CD4-positive, alpha-beta T cell (primary cell): ENCODE data around the gene PPP1R12B. TPM values are rescaled to one million over a fixed set of nuclear protein-coding genes. Genes with fewer than 3 reads are reported as not detected.

Source experiments
- ATAC-seq: fragments of 200-7000 bp; cut with Tn5 transposase; one replicate; pipeline ENCODE4 v1.10.0; 2022; ENCODE audit warnings: mild to moderate bottlenecking; ENCODE audit not compliant: poor library complexity
- CTCF ChIA-PET: fragments of 350-600 bp; sonication (Branson Sonifier 250); formaldehyde crosslinking; loops from one replicate; lab custom pipeline; 2021; ENCODE audit warnings: antibody characterized with exemption, inconsistent platforms; lab: Charles Lee
- POLR2A ChIA-PET: fragments of 350-600 bp; sonication (Branson Sonifier 250); formaldehyde crosslinking; loops from one replicate; lab custom pipeline; 2021; ENCODE audit warnings: antibody characterized with exemption, inconsistent platforms; lab: Charles Lee
- DNase-seq, 14 experiments: peaks; one replicate each; pipeline ENCODE4 v3.0.0-alpha.2; 2013 to 2020; ENCODE audit warnings: mixed read lengths in 2 of 14
- H3K27ac ChIP-seq, 2 donors: one replicate each; pipeline versions ENCODE4 v1.5.1 to v1.7.0; 2013; ENCODE audit warnings: low read length in 2 of 2, low read depth in 1 of 2, mild to moderate bottlenecking in 1 of 2
- H3K27me3 ChIP-seq, 2 experiments: 1 replicate in 1 of 2; 2 replicates in 1 of 2; pipeline versions ENCODE4 v1.6.1 to v1.7.0; 2013; ENCODE audit warnings: low read length in 2 of 2, control low read depth in 1 of 2, mild to moderate bottlenecking in 1 of 2, moderate library complexity in 1 of 2; ENCODE audit not compliant: insufficient read depth in 2 of 2, control insufficient read depth in 1 of 2
- H3K36me3 ChIP-seq: one replicate; pipeline ENCODE4 v1.6.1; 2013; ENCODE audit warnings: low read length, control low read depth; ENCODE audit not compliant: insufficient read depth
- H3K4me1 ChIP-seq: one replicate; pipeline ENCODE4 v1.6.1; 2013; ENCODE audit warnings: low read length, control low read depth; ENCODE audit not compliant: insufficient read depth
- H3K4me3 ChIP-seq: one replicate; pipeline ENCODE4 v1.5.1; 2013; ENCODE audit warnings: mild to moderate bottlenecking, low read length, moderate library complexity
- H3K9me3 ChIP-seq, 2 experiments: 1 replicate in 1 of 2; 2 replicates in 1 of 2; pipeline versions ENCODE4 v1.6.1 to v1.7.0; 2013; ENCODE audit warnings: low read length in 2 of 2, mild to moderate bottlenecking in 2 of 2, control low read depth in 1 of 2, moderate library complexity in 1 of 2; ENCODE audit not compliant: control insufficient read depth in 1 of 2, insufficient read depth in 1 of 2
- H3K27ac Mint-ChIP-seq: one replicate; pipeline ENCODE4 v1.8.0; 2020; ENCODE audit warnings: mixed read lengths
- H3K27me3 Mint-ChIP-seq: one replicate; pipeline ENCODE4 v1.8.0; 2021; ENCODE audit warnings: mixed read lengths
- H3K36me3 Mint-ChIP-seq: one replicate; pipeline ENCODE4 v1.8.0; 2021; ENCODE audit warnings: low read depth, mixed read lengths
- H3K4me1 Mint-ChIP-seq: one replicate; pipeline ENCODE4 v1.8.0; 2021; ENCODE audit warnings: low read depth, mixed read lengths
- H3K4me3 Mint-ChIP-seq: one replicate; pipeline ENCODE4 v1.8.0; 2020; ENCODE audit warnings: mild to moderate bottlenecking, mixed read lengths
- H3K9me3 Mint-ChIP-seq: one replicate; pipeline ENCODE4 v1.8.0; 2020; ENCODE audit warnings: mixed read lengths
- intact Hi-C, 2 experiments: fragments of 100-400 bp; cut with DNase I in 1 of 2; cut with micrococcal nuclease in 1 of 2; formaldehyde crosslinking; loops; one replicate each; pipeline versions ENCODE4 v1.15.1 to v1.9.0; 2023 to 2025; cut with DNase I, micrococcal nuclease
- total RNA-seq, 174 experiments: library from RNA in 2 of 174; stranded (reverse) in 2 of 174; gene quantifications; one replicate each; pipeline ENCODE4 v1.2.3 and lab custom pipeline; 2021 to 2026
- TF ChIP-seq, protein P1 (sequence below): fragments of 200-600 bp; IDR thresholded peaks from one replicate; pipeline ENCODE4 v1.8.0; 2022; ENCODE audit warnings: antibody characterized with exemption, mild to moderate bottlenecking

Gene PPP1R12B
- total RNA-seq, 2 experiments from 2014 or later = 15.0 to 15.3 TPM

DNA sequence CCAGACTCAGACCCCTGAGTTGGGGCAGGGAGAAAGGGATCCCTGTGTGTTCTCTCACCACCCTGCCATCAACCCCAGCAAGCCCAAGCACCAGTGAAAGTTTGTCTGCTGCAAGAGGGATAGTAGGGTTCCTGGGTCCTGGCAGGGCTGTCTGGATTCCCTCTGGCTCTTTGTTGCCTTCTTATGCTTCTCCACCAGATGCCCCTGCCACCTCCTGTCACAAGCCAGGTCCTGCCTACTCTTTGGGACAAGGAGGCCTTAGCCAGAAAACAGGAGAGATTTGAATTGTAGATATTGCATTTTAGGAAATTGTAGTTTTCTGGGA lies 28.5 kb upstream of the PPP1R12B start:
- H3K4me1 Mint-ChIP-seq = no peaks in the 10 kb centered on the region
- intact Hi-C loops = no loop called here
- POLR2A ChIA-PET = no interaction called here

DNA sequence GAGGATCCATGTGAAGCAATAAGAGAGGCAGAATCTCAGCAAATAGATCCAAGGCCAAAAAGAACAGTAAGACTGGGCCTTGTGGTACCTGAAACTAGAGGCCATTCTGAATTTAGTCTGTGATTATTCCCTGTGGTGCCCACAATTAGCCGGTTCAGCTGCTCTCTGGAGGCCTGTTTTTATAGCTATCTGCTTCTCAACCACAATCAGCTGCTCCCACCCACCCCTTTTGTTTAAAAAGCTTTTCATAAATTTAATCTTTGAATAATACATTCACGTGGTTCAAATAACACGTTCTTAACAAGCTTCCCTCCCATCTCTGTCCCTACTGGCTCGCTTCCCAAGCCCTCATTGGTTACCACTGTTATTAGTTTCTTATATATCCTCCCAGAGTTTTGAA lies 24.8 kb upstream of the PPP1R12B start:
- no peak for ATAC-seq
- H3K36me3 Mint-ChIP-seq = no peaks in the 10 kb centered on the region
- H3K9me3 Mint-ChIP-seq = no peaks in the 10 kb centered on the region
- TF ChIP-seq, protein P1, sequence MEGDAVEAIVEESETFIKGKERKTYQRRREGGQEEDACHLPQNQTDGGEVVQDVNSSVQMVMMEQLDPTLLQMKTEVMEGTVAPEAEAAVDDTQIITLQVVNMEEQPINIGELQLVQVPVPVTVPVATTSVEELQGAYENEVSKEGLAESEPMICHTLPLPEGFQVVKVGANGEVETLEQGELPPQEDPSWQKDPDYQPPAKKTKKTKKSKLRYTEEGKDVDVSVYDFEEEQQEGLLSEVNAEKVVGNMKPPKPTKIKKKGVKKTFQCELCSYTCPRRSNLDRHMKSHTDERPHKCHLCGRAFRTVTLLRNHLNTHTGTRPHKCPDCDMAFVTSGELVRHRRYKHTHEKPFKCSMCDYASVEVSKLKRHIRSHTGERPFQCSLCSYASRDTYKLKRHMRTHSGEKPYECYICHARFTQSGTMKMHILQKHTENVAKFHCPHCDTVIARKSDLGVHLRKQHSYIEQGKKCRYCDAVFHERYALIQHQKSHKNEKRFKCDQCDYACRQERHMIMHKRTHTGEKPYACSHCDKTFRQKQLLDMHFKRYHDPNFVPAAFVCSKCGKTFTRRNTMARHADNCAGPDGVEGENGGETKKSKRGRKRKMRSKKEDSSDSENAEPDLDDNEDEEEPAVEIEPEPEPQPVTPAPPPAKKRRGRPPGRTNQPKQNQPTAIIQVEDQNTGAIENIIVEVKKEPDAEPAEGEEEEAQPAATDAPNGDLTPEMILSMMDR = no peak
- CTCF ChIA-PET = no interaction called here
- no peaks in the 10 kb centered on the region for H3K27me3 ChIP-seq
- H3K4me1 Mint-ChIP-seq = no peaks in the 10 kb centered on the region
- no peaks in the 10 kb centered on the region for H3K36me3 ChIP-seq
- POLR2A ChIA-PET = no interaction called here
- no peak overlapping the region for H3K4me3 Mint-ChIP-seq
- no peak overlapping the region for H3K27ac ChIP-seq
- no peaks in the 10 kb centered on the region for H3K4me1 ChIP-seq
- intact Hi-C loops = no loop called here
- no peaks in the 10 kb centered on the region for H3K27me3 Mint-ChIP-seq
- no peaks in the 10 kb centered on the region for H3K9me3 ChIP-seq
- H3K27ac Mint-ChIP-seq = no peak overlapping the region
- DNase-seq = no peak
- no peak overlapping the region for H3K4me3 ChIP-seq

More for the DNA sequence above, 28.5 kb upstream of the PPP1R12B start:
- no peaks in the 10 kb centered on the region for H3K9me3 Mint-ChIP-seq
- H3K36me3 Mint-ChIP-seq = no peaks in the 10 kb centered on the region
- TF ChIP-seq, protein P1 = no peak
- ATAC-seq = no peak
- H3K27ac Mint-ChIP-seq = no peak overlapping the region
- Histone ChIP-seq H3K4me3 (no peak overlapping the region), H3K27me3 (no peaks in the 10 kb centered on the region), H3K27ac (no peak overlapping the region), H3K36me3 (no peaks in the 10 kb centered on the region), H3K4me1 (no peaks in the 10 kb centered on the region), H3K9me3 (no peaks in the 10 kb centered on the region)
- DNase-seq = no peak
- no peak overlapping the region for H3K4me3 Mint-ChIP-seq
- CTCF ChIA-PET = no interaction called here
- H3K27me3 Mint-ChIP-seq = peaks cover 5% of the 10 kb centered on the region

DNA sequence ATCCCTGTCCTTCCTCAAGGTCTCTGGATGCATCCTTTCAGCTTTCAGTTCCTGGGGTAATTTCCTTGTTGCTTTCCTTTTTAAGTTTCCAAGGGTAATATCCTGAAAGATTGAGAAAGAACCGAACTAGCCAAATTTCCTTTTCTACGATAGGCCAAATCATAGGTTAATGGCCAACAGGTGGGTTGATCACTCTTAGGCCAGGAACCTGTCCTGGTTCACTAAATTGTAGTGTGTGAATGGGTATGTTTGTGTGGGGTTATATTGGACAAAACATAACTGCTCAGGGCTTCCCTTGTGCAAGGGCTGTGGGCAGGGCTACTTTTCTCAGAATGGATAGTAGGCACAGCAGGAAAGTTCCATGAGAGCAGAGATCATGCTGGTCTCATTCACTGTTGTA lies 23.9 kb upstream of the PPP1R12B start:
- Histone ChIP-seq H3K27ac (no peak overlapping the region), H3K27me3 (no peaks in the 10 kb centered on the region), H3K36me3 (no peaks in the 10 kb centered on the region), H3K4me3 (no peak overlapping the region), H3K4me1 (no peaks in the 10 kb centered on the region), H3K9me3 (no peaks in the 10 kb centered on the region)
- ChIA-PET CTCF (no interaction called here), POLR2A (no interaction called here)
- H3K4me3 Mint-ChIP-seq = no peak overlapping the region
- no peaks in the 10 kb centered on the region for H3K9me3 Mint-ChIP-seq
- no peaks in the 10 kb centered on the region for H3K27me3 Mint-ChIP-seq
- TF ChIP-seq, protein P1 = no peak
- DNase-seq (no peak), ATAC-seq (no peak)
- intact Hi-C loops = no loop called here
- peaks cover 3% of the 10 kb centered on the region for H3K36me3 Mint-ChIP-seq
- no peaks in the 10 kb centered on the region for H3K4me1 Mint-ChIP-seq
- no peak overlapping the region for H3K27ac Mint-ChIP-seq
